GM18519 (cell line): ENCODE results near the gene TTC27.
"Not testable (repeated sequence)": the region's sequence is repeated elsewhere in the genome, so short reads cannot be mapped to it uniquely, and the experiment has no call there.

ENCODE experiments used
- ATAC-seq: cut with Tn5 transposase; IDR thresholded peaks from one replicate; pipeline ENCODE4 v1.9.1; 2021; ENCODE audit warnings: mild to moderate bottlenecking, moderate library complexity; ENCODE audit not compliant: unreplicated experiment, low FRiP score

TTC27 gene

DNA sequence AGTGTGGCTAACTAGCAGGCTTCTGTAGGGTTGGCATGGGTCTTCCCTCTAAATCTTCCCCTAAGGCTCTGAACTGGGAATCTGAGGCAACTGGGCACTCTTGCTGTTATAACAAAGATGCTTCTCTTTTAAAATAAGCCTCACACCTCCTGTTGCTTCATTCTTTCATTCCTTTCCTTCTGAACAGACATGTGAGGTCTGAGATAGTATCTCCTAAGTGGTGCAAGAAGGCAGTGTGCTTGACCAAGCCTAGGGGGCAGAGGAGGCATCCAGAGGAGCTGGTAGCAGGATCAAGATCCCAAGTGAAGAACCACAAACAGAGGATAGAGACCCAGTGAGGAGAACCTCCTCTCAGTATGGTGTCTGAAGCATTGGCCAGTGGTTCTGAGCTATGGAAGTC, 90.9 kb downstream of the TTC27 start:
- ATAC-seq, result no peak

DNA sequence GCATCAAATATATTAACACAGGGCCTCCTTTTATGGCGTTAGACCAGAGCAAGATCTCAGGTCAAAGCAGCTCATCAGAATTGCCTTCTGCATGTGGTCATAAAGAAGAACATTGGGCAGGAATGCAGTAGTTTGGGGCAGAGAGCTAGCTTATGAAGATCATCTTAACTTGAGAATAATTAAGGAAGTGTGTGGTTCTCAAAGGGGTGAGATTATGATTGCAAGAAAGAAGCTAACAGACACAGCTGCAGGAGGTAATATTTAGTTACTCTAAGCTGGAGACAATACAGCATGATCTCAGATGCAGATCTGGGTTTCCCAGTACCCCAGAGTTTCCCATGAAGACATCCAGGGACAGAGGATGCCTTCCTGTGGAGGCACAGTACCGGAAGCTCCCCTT, 91.6 kb downstream of the TTC27 start:
- ATAC-seq, result no peak

DNA sequence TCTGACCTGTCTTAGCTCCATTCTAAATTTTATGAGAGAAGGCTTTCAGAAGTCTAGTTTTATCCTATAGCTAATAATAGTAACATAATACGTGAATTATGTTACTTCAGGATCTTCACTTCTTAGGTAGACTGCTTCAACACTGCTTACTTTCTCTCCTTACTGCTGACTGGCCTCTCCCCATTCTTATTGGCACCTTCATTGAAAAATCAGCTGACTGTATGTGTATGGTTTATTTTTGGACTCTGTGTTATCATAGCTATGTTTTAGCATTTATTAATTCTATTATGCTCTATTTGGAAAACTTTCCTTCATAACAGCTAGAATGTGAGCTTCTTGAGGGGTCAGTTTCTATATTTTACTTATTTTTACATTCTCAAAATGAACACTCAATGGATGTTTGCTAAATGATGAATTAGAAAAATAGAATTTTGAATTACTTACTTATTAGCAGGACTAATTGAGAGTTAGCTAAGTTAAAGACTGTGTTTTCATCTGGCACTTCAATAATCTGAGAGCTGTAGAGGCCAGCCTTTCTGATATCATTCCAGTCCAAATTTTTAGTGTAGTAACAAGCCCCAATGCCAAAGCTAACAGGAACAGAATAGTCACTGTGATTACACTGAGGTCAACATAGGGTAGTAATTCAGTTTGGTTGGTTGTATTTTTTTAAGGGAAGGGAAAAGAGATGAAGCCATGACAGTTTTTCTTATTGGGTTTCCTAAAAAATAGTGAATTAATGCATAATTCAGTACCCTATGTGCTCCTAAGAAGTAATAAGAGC, 92.3 kb downstream of the TTC27 start:
- no peak for ATAC-seq

DNA sequence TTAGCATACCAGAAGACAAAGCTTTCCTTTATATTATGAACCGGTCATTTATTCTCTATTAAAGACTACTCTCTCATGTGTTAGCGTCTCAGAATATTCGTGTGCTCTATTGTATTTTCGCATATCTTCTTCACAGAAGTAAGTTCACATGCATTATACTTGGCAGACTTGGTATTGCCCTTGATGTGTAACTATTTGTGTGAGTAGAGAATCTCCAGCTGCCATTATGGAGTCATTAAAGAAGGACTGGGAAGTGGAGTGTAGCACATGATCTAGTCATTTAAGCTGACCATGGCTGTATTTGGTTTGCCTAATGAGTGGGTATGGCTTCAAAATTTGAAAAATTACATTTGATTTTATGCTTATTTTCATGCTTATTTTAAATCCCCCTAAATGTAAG, 92.9 kb downstream of the TTC27 start:
- no peak for ATAC-seq

DNA sequence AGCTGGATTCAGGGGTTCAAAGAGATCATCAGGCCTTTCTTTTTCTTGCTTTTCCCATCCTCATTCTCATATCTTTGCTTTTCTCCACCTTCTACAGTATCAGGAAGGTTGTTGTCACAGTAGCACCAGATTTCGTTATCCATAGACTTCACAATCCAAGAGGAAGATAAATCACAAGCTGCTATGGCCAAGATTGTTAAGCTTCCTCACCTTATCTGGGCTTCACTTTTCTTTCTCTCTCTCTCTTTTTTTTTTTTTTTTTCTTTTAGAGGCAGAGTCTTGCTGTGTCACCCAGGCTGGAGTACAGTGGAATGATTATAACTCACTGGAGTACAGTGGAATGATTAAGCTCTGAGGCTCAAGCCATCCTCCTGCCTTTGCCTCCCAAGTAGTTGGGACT, 93.5 kb downstream of the TTC27 start:
- ATAC-seq, result no peak

DNA sequence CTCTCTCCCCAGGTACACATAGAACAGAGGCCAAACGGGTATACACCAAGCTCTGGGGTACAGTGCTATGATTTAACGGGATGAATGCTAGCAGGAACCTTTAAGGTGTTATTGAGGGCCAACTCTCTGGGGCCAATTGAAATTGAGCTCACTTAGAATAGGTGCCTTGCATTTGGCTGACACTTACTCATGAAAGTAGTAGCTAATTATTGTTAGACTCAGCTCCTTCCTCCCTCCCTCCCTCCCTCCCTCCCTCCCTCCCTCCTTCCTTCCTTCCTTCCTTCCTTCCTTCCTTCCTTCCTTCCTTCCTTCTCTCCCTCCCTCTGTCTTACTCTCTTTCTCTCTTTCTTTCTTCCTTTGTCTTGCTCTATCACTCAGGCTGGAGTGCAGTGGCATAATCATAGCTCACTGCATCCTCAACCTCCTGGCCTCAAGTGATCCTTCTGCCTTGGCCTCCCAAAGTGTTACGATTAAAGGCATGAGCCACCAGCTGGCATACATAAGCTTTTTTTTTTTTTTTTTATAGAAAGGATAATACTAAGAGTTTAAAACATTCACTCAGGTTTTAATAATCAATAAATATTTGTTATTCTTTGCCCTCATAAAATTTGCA, 95.7 kb downstream of the TTC27 start:
- no peak for ATAC-seq

DNA sequence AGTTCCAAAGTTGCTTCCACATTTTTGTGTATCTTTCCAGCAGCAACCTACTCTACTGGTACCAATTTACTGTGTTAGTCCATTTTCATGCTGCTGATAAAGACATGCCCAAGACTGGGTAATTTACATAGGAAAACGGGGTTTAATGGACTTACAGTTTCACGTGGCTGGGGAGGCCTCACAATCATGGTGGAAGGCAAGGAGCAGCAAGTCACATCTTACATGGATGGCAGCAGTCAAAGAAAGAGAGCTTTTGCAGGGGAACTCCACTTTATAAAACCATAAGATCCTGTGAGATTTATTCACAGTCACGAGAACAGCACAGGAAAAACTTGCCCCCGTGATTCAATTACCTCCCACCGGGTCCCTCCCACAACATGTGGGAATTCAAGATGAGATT, 98.8 kb downstream of the TTC27 start:
- ATAC-seq, result not testable (repeated sequence)

DNA sequence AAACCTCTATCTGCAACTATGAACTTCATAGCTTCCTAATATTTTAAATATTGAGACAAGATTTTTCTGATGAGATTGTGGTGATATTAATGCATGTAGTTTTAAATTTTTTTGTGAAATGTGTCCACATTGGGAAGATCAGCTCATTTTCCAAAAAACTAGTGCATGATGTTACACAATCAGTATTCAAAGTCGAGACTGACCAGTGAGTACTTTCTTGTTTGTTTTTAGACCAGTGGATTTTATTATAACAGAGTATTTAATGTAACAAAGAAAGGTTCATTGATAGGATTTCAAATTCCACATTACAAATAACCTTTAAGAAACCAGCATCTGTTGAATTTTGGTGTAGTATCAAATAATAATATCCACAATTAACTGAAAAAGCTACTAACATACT, 99.3 kb downstream of the TTC27 start:
- ATAC-seq, result no peak

DNA sequence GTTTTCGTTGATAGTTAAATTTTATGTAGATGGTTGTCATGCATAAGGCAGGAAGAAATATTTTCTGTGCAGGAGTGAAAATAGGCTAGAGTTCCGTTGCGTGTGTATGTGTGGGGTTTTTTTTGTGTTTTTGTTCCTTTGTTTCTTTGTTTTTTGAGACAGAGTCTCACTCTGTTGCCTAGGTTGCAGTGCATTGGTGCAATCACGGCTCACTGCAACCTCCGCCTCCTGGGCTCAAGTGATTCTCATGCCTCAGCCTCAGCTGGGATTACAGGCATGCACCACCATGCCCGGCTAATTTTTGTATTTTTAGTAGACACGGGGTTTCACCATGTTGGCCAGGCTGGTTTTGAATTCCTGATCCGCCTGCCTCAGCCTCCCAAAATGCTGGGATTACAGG, 103.1 kb downstream of the TTC27 start:
- not testable (repeated sequence) for ATAC-seq

DNA sequence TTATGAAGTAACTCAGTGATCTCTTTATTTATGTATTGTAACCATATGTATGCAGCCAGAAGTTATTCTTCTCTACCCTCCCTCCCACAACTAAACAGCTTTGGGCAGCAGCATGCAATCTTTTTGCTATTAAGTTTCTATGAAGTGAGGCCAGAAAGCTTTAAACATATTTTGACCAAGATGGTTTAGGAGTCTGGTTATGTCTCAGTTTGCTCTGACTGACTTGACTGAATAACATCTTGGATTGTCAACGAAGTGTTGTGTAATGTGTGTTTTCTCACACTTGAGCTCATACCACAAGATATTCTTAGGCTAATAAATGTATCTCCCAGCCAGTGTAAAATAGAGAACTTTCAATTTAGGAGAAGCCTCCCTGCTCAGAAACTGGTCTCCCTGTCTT, 104.3 kb downstream of the TTC27 start:
- ATAC-seq, result no peak

DNA sequence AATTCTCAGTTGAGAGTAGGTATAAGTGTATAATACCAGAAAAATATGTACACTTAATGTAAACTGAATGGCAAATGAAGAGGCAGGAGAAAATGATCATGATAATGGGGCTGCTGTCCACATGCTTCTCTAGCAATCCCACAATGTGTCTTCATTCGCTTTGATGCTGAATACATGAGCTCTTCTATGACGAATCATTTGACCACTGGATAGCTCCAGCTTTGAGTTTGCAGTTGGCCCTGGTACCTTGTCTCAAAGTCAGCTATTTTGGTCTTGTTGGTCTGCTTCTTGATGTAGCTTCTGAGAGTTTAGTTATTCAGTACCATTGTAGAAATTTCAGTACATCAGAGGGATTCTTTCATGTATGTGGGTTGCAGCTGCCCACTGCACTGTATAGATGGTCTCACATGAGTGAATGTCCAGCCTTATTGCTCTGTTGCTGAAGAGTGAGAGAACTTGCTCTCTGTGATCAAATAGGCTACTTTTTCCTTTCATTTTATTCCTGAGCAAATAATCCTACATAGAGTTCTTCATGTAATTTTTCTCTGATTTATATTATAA, 105.1 kb downstream of the TTC27 start:
- ATAC-seq, result no peak

DNA sequence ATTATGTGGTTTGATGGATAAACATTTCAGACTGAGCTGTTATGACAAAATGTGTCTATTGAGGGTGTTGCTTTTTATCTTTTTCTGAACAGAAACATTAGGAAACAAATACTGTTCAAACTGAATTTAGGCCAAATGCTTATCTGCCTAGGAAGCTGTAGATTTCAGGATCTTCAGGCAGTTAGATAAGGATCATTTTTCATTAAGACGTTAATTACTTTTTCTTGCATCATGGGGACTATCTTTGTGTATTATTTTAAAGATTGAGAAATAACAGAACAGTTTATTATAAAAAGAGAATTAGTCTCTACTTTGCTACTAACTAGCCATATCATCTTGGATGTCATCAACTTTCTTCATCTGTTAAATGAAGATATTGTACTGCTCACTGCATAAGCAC, 107.5 kb downstream of the TTC27 start:
- ATAC-seq, result no peak

DNA sequence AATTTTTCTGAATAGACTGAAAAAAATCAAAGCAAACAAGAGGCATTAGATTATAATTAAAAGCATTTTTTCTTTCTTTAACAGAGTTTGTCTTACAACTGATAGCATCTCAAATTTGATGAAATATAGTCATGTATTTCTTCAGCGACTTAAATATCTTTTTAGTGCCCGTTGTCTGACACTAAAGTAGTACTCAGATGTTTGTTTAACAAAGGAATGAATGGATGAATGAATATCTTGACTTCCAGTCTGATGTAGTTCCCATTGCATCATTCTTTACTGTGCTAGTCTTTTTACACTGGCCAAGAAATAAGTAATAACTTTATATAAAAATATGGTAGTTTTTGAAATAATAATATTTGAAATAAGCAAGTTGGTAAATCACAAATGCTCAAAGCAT, 111.1 kb downstream of the TTC27 start:
- no peak for ATAC-seq

DNA sequence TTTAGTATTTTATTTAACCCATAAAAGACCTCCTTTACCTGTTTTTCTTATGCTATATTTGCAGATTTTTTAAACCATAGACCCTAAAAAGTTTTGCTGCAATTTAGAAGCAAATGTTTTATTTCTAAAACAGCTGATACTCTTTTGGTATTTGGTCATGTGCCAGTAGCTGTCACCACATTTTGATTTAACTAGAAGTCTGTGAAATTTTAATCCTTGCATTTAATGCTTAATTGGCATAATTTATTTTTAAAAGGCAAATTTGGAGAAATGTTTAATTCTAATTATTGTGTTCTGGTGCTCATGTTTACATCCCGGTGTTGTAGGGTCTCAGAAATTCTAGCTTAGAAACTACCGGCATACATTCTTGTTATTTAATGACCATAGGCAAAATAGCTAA, 111.8 kb downstream of the TTC27 start:
- no peak for ATAC-seq

DNA sequence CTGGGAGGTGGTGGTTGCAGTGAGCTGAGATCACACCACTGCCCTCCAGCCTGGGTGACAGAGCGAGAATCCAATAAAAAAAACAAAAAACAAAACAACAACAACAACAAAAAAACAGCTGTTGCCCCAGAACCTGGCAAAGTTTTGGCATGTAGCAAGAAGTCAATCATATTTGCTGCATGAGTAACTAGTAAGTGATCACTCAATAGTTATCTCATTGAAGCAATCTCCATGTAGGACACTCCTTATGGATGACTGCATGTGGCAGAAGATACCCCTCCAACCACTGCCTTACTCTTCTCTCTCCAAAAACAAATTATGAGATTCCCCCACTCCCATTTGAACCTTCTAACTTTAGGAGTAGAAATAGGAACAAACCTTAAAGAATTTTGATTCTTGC, 113.7 kb downstream of the TTC27 start:
- no peak for ATAC-seq

DNA sequence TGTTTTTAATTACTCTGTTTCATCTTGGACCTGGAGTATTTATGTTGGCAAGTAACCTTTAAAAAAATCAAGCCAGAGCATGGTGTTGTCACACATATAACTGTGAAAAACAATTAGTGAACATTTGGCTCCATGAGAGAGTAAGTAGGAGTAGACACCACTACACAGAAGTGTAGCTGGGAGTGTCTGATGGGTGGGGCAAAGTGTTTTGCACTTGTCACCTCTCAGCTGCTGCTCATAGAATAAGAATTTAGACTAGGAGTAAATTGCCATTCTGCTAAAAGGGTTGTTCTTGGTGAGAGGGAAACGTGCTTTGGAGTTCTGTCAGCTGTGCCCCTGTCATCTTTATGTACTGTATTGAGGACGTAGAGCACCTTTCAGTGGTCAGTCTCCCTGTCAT, 114.5 kb downstream of the TTC27 start:
- no peak for ATAC-seq

DNA sequence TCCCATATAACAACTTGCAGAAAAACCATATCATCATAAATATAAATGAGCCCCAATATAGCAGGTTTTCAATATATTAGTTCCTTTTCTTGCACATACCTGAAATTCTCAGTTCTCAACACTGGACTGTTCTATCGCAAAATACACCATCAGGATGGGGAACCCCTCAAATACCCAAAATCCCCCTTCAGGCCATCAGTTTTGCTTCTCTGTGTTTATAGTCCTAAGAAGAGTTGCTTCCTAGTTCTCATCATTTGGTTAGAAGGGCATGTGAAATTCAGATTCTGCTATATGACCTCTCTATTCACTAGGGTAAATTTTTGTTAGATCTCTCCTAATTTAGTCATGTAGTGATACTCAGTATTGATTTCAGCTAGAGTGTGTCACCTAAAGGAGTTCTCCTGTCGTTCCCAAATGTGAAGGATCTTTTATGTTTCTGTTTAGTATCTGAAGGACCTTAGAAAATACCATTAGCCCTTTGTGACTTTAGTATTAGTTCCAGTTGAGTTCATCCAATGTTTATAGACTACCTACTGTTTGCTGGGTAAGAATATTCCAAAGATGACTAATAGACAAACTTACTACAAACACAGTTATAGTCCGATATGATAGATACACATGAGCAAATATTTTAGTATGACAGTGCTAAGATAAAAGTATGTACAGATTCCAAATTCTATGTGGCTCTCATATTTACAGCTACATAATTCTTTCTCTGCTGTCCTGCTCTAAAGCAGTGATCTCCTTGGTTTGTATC, 115.8 kb downstream of the TTC27 start:
- peak; percentile 68 for ATAC-seq

DNA sequence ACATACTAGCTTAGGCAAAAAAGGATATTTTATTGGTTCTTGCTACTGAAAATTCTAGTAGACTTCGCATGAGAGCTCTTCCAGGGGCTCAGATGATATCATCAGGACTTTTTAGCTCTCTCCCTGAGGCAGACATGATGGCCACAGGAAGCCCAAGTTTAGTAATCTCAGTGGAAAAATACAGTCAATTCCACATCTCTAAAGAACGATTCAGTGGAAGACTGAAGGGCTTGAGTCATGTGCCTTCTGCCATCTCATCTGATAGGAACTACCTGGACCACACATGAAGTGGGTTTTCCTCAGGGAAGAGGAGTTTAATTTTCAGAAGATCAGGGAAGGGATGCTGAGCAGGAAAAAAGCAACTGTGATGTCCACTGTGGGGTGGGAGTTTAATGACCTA, 117.3 kb downstream of the TTC27 start:
- no peak for ATAC-seq

DNA sequence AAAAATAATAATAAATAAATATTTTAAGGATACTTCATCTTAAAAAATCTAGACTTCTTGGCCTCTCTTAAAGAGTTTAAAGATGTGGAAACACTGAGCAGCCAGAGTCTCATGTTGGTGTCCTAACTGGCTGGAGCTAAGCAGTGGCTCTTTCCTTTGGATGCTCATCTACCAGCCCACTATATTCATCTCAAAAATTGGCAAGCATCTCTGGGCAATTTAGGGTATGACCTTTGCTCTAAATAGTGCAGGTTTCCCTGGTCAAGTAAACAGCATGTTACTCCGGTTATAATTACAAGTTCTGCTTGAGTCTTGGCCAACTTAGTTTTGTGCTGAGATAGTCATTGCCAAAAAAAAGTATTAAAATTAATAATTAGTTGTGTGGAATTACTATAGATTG, 117.8 kb downstream of the TTC27 start:
- no peak for ATAC-seq

DNA sequence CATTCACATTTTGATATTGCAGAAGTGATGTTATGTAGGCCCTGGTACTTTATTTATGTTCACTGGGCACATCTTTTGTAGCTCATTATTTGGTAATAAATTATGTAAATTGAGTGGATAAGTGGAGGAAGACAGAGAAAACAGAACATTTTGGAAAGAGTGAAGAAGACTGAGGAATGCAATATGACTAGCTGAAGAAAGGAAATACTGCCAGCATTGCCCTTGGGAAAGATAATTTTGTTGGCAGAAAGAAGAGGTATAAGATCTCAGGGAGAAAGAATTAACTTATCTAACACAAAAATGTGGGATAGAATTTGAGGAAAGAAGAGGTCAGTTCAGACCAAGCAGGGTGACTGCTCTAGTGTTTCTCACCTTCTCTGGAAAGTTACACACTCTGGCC, 118.8 kb downstream of the TTC27 start:
- no peak for ATAC-seq

DNA sequence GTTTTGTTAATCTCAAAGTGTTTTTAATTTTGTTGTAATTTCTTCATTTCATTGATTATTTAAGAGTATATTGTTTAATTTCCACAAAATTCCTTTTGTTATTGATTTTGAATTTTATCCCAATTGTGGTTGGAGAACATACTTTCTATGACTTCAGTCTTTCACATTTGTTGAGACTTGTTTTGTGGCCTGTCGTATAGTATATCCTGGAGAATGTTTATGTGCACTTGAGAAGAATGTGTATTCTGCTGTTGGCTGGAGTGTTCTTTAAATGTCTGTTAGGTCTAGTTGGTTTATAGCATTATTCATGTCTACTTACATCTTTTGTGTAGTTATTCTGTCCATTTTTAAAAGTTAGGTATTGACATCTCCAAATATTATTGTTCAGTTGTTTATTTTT, 120.3 kb downstream of the TTC27 start:
- ATAC-seq, result no peak
